DOHH2 (cell line): Measurements from ENCODE around the gene CD248.

Source experiments
- CTCF ChIP-seq: fragments of 200-600 bp; sonication (generic); IDR thresholded peaks from one replicate; pipeline ENCODE4 v1.5.1; 2014; ENCODE audit warnings: antibody characterized with exemption, mild to moderate bottlenecking, low read depth, low read length; ENCODE audit not compliant: poor library complexity, severe bottlenecking
- EZH2phosphoT487 ChIP-seq: fragments of 200-600 bp; sonication (generic); IDR thresholded peaks from 2 replicates; pipeline ENCODE4 v1.6.1; 2017; ENCODE audit warnings: borderline replicate concordance, mild to moderate bottlenecking, antibody characterized with exemption, low read length, moderate library complexity, mixed read lengths

DNA sequence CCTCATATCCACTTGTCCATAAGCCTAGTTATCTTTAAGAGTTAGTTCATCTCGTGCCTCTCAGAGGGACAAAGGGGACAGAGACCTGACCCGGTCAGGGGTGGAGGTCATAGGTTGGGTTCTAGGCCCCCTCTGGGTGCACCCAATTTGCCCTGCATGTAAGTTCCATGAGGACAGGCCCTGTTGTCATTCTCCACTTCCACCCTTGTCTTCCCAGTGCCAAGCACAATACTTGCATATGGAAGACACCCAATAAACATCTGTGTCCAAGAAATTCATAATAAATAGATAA lies 26.6 kb downstream of the CD248 start:
- no peak for TF ChIP-seq CTCF
- no peak for TF ChIP-seq EZH2phosphoT487
